ENCODE results near the gene ERMP1.

DNA sequence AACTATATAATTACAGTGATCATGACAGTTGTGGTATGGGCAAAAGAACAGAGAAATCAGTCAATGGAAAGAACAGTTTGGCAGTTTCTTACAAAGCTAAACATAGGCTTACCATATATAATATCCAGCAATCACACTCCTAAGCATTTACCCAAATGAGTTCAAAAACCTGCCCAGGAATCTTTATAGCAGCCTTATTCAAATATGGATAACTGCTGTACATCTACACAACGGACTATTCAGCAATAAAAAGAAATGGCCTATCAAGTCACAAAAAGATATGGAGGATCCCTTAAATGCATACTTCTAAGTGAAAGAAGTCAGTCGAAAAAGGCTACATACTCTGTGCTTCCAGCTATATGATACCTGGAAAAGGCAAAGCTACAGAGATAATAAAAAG, 36.6 kb downstream of the ERMP1 start:
- TF ChIP-seq RFX5 (IDR thresholded peaks at IDR 0.05; ENCODE audit: borderline replicate concordance, low read depth, low read length): no peak
- TF ChIP-seq SP2 (IDR thresholded peaks at IDR 0.05; ENCODE audit: low read length): no peak
- TF ChIP-seq, protein P1, sequence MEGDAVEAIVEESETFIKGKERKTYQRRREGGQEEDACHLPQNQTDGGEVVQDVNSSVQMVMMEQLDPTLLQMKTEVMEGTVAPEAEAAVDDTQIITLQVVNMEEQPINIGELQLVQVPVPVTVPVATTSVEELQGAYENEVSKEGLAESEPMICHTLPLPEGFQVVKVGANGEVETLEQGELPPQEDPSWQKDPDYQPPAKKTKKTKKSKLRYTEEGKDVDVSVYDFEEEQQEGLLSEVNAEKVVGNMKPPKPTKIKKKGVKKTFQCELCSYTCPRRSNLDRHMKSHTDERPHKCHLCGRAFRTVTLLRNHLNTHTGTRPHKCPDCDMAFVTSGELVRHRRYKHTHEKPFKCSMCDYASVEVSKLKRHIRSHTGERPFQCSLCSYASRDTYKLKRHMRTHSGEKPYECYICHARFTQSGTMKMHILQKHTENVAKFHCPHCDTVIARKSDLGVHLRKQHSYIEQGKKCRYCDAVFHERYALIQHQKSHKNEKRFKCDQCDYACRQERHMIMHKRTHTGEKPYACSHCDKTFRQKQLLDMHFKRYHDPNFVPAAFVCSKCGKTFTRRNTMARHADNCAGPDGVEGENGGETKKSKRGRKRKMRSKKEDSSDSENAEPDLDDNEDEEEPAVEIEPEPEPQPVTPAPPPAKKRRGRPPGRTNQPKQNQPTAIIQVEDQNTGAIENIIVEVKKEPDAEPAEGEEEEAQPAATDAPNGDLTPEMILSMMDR (IDR thresholded peaks at IDR 0.05; ENCODE audit: control extremely low read depth in 1 of 3, insufficient read depth in 1 of 3, low read depth in 1 of 3, low read length in 3 of 3): no peak
- TF ChIP-seq CEBPB (IDR thresholded peaks at IDR 0.05; ENCODE audit: low read depth, low read length): no peak
- TF ChIP-seq, protein P2, sequence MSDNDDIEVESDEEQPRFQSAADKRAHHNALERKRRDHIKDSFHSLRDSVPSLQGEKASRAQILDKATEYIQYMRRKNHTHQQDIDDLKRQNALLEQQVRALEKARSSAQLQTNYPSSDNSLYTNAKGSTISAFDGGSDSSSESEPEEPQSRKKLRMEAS (IDR thresholded peaks at IDR 0.05): no peak
- no peak for TF ChIP-seq CHD2 (IDR thresholded peaks at IDR 0.05; ENCODE audit: low read length)

Measured in H1 (cell line).